ENCODE measurements around the gene SIRPA.
"Not testable (repeated sequence)": the region's sequence is repeated elsewhere in the genome, so short reads cannot be mapped to it uniquely, and the experiment has no call there.

The SIRPA gene

DNA sequence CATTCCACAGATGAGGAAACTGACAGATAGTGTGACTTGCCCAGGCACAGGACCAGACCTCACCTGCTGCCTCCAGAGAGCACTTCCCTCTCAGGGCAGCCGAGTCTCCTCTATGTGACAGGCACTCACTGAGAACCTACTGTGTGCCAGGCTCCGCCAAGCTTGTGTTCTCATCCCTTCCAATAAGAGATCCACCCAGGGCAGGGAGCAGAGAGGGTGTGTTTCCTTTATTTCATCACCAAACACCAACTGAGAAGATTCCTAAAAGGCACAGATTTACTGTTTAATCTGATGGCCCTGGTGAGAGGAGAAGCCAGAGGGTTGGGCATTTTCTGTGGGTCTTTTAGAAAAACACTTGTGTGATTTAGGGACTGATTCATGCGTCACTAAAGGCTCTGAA, 20.5 kb downstream of the SIRPA start:
- DNase-seq: no peak
- TF ChIP-seq POLR2A (IDR thresholded peaks at IDR 0.05; ENCODE audit: low read length) (no peak), GATA1 (IDR thresholded peaks at IDR 0.05; ENCODE audit: low read depth, low read length) (no peak)

DNA sequence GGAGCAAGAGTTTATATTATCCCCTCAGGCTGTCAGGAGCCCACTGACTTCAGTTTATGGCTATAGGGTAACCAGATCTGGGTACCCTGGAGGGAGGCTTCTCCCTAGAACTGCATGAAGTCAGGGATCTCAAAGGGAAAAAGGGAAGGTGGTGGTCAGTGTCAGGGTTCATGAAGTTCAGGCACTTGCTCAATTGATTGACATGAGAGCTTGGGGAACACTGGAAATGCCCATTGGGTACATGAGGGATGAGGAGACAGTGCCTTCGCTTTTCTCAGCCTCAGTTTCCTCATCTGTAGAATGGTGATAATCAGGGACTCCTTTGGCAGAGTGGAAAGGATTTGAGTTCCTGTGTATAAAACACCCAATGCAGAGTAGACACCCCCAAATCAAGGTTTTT, 22.6 kb downstream of the SIRPA start:
- no peak for TF ChIP-seq GATA1 (IDR thresholded peaks at IDR 0.05; ENCODE audit: low read depth, low read length)
- TF ChIP-seq POLR2A (IDR thresholded peaks at IDR 0.05; ENCODE audit: low read length): no peak
- no peak for DNase-seq

DNA sequence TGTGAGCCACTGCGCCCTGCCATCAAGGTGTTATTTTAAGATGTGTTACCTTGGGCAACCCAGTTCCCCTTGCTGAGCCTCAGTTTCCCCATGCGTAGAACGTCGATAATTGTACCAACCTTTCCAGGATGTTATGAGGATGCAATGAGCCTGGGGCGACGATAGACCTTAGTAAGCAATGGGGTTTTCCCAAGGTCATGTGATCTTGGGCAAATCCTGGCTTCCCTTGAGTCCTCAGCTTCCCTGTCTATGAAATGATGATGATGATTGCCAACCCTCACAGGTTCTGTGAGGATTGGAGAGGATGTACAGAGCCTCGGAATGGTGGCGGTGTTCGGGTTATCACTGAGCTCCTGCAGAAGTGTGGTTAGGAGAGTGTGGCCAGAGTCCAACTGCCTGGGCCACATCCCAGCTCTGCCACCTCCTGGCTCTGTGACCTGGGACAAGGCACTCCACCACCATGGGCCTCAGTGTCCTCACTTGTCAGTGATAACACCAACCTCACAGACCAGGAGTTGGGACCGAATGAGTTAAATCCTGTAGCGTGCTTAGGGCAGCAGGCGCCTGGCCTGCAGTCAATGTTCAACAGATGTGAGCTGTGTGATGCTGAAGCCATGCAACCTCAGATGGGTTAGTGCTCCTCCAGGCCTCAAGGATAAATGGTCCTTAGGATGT, 23.4 kb downstream of the SIRPA start:
- DNase-seq: no peak
- no peak for TF ChIP-seq POLR2A (IDR thresholded peaks at IDR 0.05; ENCODE audit: low read length)
- TF ChIP-seq GATA1 (IDR thresholded peaks at IDR 0.05; ENCODE audit: low read depth, low read length): no peak

DNA sequence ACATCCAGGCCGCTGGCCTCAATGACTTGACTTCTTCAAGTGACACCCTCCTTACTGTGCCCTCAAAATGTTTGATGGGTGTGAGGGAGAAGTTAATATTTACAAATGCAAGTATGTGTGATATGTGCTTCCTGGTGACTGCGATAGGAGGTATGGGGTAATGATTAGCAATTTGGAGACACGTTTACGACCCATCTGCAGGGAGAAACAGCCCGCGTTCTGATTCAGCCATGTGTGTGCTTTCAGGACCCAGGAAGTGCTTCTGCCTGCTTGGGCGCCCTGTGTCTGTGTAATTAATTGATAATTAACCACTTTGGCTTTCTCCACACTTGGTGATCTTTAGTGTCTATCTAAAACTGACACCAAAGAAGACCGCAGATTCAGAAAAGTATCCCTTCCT, 25.0 kb downstream of the SIRPA start:
- TF ChIP-seq GATA1 (IDR thresholded peaks at IDR 0.05; ENCODE audit: low read depth, low read length) (no peak), POLR2A (IDR thresholded peaks at IDR 0.05; ENCODE audit: low read length) (no peak)
- no peak for DNase-seq

DNA sequence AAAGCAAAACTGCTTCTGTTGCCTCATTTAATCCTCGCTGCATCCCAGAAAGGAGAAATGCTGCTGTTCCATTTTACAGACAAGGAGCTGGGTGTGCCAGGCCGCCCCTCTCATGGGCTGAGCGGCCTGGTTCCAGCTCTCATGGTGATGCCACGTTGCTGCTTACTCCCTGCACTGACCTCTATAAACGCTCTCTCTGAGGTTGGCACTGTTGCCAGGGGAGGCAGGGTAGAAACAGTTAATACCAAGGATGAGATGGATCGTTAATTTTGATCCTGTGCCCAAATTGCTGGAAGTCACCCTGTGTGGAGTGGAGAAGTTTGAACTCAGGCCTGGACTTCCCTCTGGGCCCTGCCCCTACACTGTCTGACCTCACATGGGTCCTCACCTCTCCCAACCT, 25.6 kb downstream of the SIRPA start:
- no peak for DNase-seq
- TF ChIP-seq GATA1 (IDR thresholded peaks at IDR 0.05; ENCODE audit: low read depth, low read length) (no peak), POLR2A (IDR thresholded peaks at IDR 0.05; ENCODE audit: low read length) (no peak)

DNA sequence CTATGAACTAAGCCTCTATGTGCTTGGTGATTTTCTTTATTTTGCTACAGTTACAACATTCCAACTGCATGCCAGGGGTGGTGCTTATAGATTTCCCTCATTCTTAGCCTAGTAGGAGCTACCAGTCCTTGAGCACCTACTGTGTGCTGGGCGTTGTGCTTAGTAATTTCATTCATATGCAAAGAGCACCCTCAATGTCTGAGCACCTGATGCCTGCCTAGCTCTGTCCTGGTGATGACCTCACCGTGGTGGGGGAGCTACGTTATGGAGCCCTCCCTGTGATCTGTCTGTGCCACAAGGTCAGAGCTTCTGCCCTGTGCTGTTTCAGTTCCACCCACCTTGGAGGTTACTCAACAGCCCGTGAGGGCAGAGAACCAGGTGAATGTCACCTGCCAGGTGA, 26.8 kb downstream of the SIRPA start:
- not testable (repeated sequence) for DNase-seq

DNA sequence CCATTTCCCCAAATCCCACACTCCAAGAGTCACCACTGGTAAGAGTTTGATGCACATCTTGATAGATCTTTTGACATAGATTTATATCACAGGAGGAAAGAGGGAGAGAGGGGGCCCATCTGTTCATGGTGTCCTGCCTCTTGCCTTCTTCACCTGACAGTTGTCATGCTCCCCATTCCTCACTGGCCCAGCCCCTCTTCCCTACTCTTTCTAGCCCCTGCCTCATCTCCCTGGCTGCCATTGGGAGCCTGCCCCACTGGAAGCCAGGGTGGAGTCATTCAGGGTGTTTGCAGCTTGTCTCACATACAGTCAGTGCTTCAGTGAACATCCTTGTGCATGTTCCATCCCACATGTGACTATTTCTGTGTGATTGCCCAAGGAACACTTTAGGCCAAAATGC, 27.6 kb downstream of the SIRPA start:
- TF ChIP-seq POLR2A (IDR thresholded peaks at IDR 0.05; ENCODE audit: low read length) (no peak), GATA1 (IDR thresholded peaks at IDR 0.05; ENCODE audit: low read depth, low read length) (no peak)
- no peak for DNase-seq

DNA sequence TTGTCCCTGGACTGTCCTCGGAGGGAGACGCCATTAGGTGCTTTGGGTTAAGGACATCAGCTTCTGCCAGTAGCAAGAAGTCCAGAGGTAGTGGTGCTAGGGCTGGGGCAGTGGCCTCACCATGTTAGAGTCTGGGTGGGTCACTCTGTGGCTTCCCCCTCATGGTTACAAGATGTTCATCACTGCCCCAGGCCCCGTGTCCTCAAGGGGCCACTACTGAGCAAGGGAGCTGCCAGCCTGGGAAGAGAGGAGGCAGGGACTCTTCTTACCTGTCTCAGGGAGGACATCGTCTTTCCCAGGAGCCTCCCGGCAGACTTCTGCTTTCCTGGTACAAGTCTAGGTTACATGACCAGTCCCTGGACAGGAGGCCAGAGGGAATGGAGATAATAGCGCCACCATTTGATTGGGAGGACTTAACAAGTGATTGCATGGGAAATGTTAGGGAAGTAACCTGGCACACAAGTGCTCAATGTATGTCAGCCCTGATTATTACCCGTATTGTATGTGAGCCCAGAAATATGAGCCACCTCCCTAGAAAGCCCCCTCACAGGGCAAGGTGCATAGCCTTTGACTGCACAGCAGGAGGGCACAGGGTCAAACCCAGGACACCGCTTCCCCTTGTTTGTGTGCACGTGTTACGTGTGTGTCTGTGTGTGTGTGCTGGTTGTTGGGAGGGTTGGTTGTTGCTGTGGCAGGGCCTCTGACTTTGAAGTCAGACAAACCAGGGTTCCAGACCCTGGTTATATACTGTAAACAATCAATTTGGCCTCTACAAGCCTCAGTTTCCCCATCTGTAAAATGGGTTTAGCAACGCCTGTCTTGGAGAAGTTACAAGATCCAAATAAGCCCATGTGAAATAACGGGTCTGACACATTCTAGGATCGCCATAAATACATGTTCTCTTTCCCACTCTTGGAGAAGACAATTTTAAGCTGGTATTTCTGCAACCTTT, 30.0 kb downstream of the SIRPA start:
- no peak for DNase-seq
- TF ChIP-seq POLR2A (IDR thresholded peaks at IDR 0.05; ENCODE audit: low read length): no peak
- TF ChIP-seq GATA1 (IDR thresholded peaks at IDR 0.05; ENCODE audit: low read depth, low read length): no peak

DNA sequence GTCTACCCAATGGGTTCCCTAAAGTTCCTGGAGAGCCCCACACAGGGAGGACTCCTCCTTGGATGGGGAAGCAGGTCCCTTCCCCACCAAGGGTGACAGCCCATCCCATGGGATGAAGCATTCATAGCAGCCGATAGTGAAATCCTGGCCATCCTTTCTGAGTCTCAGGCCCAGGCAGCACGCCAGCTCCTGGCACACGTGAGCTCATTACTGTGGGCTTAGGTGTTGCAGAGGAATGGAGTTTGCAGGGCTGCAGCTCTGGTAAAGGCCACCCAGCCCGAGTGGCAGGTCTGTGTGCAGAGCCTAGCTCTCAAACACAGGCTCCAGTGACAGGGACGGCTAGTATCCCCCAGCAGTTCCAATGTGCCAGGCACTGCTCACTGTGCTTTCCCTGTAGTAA, 31.0 kb downstream of the SIRPA start:
- DNase-seq: no peak
- TF ChIP-seq POLR2A (IDR thresholded peaks at IDR 0.05; ENCODE audit: low read length) (no peak), GATA1 (IDR thresholded peaks at IDR 0.05; ENCODE audit: low read depth, low read length) (no peak)

DNA sequence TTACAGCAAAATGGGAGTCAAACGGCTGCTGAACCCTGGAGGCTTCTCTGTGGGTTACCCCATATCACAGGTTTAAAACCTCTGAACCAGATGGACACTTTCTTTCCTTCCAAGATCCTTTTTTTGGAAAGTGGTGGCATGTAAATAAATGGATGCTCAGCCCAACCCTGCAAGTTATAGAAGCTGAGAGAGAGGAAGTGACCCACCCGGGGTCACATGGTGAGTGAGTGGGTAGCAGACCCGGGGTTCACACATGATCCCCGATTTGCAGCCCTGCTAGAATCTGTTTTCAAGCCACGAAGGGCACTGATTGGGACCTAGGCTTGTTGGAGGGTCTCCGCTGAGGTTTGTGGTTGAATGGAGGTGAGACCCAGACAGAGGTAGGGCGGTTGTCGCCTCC, 32.0 kb downstream of the SIRPA start:
- no peak for TF ChIP-seq GATA1 (IDR thresholded peaks at IDR 0.05; ENCODE audit: low read depth, low read length)
- TF ChIP-seq POLR2A (IDR thresholded peaks at IDR 0.05; ENCODE audit: low read length): no peak
- DNase-seq: no peak

DNA sequence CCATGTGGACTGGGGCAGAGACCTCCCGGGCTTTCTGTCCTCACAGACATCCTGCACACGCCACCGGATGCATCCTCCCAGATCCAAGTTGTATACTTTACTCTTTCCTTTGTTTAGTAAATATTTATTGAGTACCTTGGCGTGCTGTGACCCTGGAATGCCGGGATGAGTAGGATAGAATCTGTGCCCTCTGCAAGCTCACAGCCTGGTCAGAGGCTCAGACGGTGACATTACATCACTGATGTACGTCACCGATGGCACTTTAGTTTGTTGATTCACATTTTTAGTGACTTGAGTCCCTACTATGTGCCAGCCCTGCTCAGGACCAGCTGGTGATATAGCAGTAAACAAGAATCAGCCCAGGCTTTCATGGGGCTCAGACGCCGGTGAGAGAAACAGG, 32.9 kb downstream of the SIRPA start:
- TF ChIP-seq GATA1 (IDR thresholded peaks at IDR 0.05; ENCODE audit: low read depth, low read length): no peak
- no peak for TF ChIP-seq POLR2A (IDR thresholded peaks at IDR 0.05; ENCODE audit: low read length)
- DNase-seq: no peak

DNA sequence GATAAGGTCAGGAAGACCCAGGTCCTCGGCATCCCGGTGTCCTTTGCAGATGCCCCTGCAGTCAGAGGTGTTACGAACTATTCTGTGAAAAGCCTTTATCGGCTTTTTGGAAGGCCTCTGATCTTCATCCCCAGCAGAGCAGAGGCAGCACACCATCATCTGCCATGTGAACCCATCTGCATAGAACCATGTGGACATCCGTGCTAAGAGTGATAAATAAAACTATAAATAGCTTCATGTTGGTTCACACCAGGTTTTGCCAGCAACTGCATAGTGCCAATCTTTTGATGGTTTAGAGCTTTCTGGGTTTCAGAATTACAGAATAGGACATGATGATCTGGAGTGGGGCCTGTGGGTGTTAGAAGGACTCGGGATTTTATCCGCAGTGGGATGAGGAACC, 33.6 kb downstream of the SIRPA start:
- TF ChIP-seq POLR2A (IDR thresholded peaks at IDR 0.05; ENCODE audit: low read length): no peak
- no peak for TF ChIP-seq GATA1 (IDR thresholded peaks at IDR 0.05; ENCODE audit: low read depth, low read length)
- DNase-seq: no peak

DNA sequence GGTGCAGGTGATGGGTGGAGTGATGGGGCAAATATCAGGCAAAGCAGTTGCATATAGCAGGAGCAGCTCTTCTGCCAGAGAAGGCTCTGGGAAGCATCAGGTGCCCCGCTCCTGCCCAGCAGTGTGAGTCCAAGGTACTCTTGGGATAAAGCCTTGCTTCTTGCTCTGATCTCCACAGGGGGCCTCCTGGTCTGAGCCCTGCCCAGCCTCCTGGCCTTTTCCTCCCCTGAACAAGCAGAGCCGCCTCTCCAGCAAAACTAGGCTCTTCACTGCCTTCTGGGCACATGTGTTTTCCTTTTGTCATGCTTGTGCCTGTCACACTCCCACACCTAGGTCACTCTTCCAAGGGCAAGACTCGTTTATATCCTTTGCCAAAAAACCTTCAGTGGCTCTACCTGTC, 34.3 kb downstream of the SIRPA start:
- TF ChIP-seq POLR2A (IDR thresholded peaks at IDR 0.05; ENCODE audit: low read length) (no peak), GATA1 (IDR thresholded peaks at IDR 0.05; ENCODE audit: low read depth, low read length) (no peak)
- no peak for DNase-seq

DNA sequence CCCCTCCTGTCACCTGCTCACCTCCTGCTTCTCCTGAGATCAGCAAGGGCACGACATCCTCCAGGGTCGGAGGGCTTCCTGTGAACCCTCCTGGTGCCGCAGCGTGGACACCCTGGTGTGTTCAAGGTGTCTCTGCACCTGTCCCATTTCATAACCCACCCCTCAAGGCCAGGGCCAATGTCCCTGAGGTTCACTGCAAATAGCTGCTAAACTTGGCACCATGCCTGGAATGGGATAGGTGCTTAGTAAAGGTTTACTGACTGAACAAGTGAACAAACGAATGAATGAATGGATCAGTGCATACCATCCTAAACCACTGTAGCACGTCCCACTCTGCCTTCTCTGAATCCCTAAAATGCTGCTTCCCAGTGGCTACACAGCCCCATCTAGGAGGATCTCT, 35.0 kb downstream of the SIRPA start:
- TF ChIP-seq GATA1 (IDR thresholded peaks at IDR 0.05; ENCODE audit: low read depth, low read length) (no peak), POLR2A (IDR thresholded peaks at IDR 0.05; ENCODE audit: low read length) (no peak)

DNA sequence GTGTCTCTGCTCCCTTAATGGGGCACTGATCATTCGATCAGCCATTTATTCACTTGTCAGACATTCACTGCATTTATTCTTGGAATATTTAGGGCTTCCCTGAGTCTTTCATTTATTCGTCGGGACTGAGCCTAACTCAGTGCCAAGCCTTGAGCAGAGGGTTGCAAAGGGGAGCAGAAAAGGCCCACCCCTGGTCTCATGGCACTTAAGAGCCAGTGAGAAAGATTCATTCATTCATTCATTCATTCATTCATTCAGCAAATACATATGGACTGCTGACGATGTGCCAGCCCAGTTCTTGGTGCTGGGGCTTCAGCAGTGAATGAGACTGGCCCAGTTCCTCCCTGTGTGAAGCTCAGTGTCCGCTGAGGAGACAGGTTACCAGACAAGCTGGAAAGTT, 36.6 kb downstream of the SIRPA start:
- no peak for DNase-seq
- no peak for TF ChIP-seq POLR2A (IDR thresholded peaks at IDR 0.05; ENCODE audit: low read length)
- no peak for TF ChIP-seq GATA1 (IDR thresholded peaks at IDR 0.05; ENCODE audit: low read depth, low read length)

More for the DNA sequence above, 35.0 kb downstream of the SIRPA start:
- no peak for DNase-seq

Measured in erythroblast (primary cell).